Measurements from ENCODE around the gene VWA3B.

DNA sequence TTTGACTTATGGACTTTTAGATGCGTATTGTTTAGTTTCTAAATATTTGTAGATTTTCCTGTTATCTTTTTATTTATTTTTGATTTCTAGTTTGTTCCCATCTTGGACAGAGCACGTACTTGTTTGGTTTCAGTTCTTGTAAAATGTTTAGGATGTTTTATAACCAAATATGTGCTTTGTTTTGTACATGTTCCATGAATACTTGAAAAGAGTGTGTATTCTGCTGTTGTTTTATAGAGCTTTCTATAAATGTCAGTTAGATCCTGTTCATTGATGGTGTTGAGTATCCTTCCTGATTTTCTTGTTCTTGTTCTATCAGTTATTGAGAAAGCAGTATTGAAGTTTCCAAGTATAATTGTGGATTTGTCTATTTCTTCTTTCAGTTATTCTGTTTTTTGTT lies 21.1 kb downstream of the VWA3B start:
- TF ChIP-seq, protein P1, sequence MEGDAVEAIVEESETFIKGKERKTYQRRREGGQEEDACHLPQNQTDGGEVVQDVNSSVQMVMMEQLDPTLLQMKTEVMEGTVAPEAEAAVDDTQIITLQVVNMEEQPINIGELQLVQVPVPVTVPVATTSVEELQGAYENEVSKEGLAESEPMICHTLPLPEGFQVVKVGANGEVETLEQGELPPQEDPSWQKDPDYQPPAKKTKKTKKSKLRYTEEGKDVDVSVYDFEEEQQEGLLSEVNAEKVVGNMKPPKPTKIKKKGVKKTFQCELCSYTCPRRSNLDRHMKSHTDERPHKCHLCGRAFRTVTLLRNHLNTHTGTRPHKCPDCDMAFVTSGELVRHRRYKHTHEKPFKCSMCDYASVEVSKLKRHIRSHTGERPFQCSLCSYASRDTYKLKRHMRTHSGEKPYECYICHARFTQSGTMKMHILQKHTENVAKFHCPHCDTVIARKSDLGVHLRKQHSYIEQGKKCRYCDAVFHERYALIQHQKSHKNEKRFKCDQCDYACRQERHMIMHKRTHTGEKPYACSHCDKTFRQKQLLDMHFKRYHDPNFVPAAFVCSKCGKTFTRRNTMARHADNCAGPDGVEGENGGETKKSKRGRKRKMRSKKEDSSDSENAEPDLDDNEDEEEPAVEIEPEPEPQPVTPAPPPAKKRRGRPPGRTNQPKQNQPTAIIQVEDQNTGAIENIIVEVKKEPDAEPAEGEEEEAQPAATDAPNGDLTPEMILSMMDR (IDR thresholded peaks at IDR 0.05), result no peak
- no peak for TF ChIP-seq POLR2A (IDR thresholded peaks at IDR 0.05)

Measured in esophagus squamous epithelium (tissue), 4 donors.